Measurements from ENCODE around the gene TTLL6.
A peak's percentile ranks its signal among the peaks of the same experiment; 100 is the strongest.
"Not testable (repeated sequence)": the region's sequence is repeated elsewhere in the genome, so short reads cannot be mapped to it uniquely, and the experiment has no call there.

TTLL6 gene

DNA sequence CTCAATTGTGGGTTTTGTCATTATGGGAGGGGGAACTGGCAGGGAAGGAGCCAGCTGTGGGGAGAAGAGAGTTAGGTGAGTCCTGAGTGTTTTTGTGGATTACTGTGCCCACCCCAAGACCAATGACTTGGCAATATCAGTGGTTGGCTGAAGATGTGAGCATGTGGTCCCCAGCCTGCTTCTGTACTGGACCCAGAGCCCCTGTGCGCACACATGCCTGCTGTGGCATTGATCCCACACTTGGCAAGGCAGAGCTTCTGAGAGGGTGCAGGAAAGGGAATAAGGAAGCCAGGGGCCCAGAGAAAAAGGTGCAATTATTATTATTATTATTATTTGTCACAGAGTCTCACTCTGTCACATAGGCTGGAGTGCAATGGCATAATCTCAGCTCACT, 96.0 kb downstream of the TTLL6 start:
- Histone ChIP-seq H3K27me3 (ENCODE audit: insufficient read depth, insufficient read length) (peaks cover 98% of the 10 kb centered on the region), H3K36me3 (ENCODE audit: insufficient read depth, insufficient read length, low read length) (no peaks in the 10 kb centered on the region), H3K9ac (ENCODE audit: insufficient read length, low read depth) (no peak overlapping the region), H3K9me3 (ENCODE audit: insufficient read depth, low read length) (no peaks in the 10 kb centered on the region), H3K4me1 (ENCODE audit: insufficient read depth, insufficient read length) (peaks cover 20% of the 10 kb centered on the region), H3K4me3 (ENCODE audit: insufficient read length, low read depth) (no peak overlapping the region)
- TF ChIP-seq ZNF274 (IDR thresholded peaks at IDR 0.05; ENCODE audit: low read depth, low read length) = no peak
- no peak for TF ChIP-seq YY1 (IDR thresholded peaks at IDR 0.05; ENCODE audit: insufficient read depth, insufficient read length)
- no peak for TF ChIP-seq SUZ12 (IDR thresholded peaks at IDR 0.05; ENCODE audit: extremely low read depth, insufficient read depth, insufficient read length)
- no peak for DNase-seq (ENCODE audit: low read depth, low spot score)

DNA sequence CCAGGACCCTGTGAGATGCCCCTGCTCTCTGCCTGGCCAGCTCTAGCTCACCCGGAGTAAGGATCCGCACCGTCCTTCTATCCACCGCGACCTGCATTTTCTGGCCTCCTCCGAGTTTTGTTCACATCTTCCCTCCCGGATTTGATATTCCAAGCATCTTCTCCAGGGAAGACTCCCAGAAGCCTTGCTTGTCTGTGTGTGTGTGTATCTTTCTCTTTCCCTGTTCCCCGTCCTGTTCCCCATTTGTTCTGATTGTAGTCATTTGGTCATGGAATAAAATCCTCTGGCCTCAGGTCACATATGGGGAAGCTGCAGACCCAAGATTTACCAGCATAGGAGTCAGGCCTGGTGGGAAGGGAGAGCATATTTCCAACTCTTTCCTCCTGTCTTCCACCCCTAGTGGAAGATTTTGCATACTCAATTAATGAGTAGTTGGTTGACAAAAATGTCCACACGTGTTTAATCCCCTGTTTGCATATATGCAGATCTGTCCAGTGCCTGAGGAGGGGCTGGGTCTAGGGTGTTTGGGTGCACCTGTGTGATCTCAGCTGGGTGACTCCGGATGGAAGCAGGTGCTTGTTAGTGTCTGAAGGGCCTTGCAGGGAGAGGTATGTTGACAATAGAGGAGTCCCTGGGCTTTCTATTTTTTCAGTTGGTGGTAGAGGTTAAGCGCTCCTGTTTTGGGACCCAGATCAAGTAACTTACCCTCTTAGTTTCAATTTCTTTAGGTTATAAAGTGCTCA, 96.6 kb downstream of the TTLL6 start:
- Histone ChIP-seq H3K36me3 (ENCODE audit: insufficient read depth, insufficient read length, low read length) (no peaks in the 10 kb centered on the region), H3K27me3 (ENCODE audit: insufficient read depth, insufficient read length) (peaks cover 95% of the 10 kb centered on the region), H3K9me3 (ENCODE audit: insufficient read depth, low read length) (no peaks in the 10 kb centered on the region), H3K4me1 (ENCODE audit: insufficient read depth, insufficient read length) (peaks cover 20% of the 10 kb centered on the region), H3K4me3 (ENCODE audit: insufficient read length, low read depth) (no peak overlapping the region), H3K9ac (ENCODE audit: insufficient read length, low read depth) (peak overlapping the region; percentile 27)
- TF ChIP-seq ZNF274 (IDR thresholded peaks at IDR 0.05; ENCODE audit: low read depth, low read length) = no peak
- TF ChIP-seq SUZ12 (IDR thresholded peaks at IDR 0.05; ENCODE audit: extremely low read depth, insufficient read depth, insufficient read length) = peak; percentile 61
- no peak for TF ChIP-seq YY1 (IDR thresholded peaks at IDR 0.05; ENCODE audit: insufficient read depth, insufficient read length)
- no peak for DNase-seq (ENCODE audit: low read depth, low spot score)

DNA sequence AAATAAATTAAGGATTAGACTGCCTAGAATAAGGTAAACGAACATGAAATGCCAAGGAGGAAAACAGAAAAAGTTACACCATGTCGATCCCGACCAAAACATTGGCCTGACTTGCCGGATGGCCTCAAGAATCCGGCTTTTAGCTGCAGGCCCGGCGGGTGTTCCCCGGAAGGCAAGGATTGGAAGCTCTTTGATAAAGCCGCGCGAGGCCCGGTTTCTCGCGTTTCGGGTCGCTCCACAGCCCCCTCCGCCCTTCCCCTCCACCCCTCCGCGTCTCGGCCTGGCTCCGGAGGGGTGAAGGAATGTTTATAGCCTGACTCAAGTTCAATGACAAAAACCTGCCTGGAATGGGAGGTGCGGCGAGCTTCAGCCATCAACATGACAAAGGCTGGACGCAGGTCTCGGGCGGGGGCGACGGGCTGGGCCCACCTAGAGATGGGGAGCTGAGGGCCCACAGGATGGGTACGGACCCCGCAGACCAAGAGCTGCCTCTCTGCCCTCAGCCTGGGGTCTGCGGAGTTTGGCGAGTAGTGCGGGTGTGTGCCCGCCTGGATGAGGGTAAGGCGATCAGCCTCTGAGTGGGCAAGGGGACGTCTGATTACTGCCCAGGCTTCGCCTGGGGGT, 97.3 kb downstream of the TTLL6 start:
- no peaks in the 10 kb centered on the region for H3K36me3 ChIP-seq (ENCODE audit: insufficient read depth, insufficient read length, low read length)
- peaks cover 88% of the 10 kb centered on the region for H3K27me3 ChIP-seq (ENCODE audit: insufficient read depth, insufficient read length)
- no peaks in the 10 kb centered on the region for H3K9me3 ChIP-seq (ENCODE audit: insufficient read depth, low read length)
- H3K9ac ChIP-seq (ENCODE audit: insufficient read length, low read depth) = peak overlapping the region; percentile 72
- no peak for TF ChIP-seq YY1 (IDR thresholded peaks at IDR 0.05; ENCODE audit: insufficient read depth, insufficient read length)
- TF ChIP-seq SUZ12 (IDR thresholded peaks at IDR 0.05; ENCODE audit: extremely low read depth, insufficient read depth, insufficient read length) = no peak
- no peak for TF ChIP-seq ZNF274 (IDR thresholded peaks at IDR 0.05; ENCODE audit: low read depth, low read length)
- peak overlapping the region; percentile 45 for H3K4me3 ChIP-seq (ENCODE audit: insufficient read length, low read depth)
- H3K4me1 ChIP-seq (ENCODE audit: insufficient read depth, insufficient read length) = peaks cover 20% of the 10 kb centered on the region
- peak; percentile 63 for DNase-seq (ENCODE audit: low read depth, low spot score)

DNA sequence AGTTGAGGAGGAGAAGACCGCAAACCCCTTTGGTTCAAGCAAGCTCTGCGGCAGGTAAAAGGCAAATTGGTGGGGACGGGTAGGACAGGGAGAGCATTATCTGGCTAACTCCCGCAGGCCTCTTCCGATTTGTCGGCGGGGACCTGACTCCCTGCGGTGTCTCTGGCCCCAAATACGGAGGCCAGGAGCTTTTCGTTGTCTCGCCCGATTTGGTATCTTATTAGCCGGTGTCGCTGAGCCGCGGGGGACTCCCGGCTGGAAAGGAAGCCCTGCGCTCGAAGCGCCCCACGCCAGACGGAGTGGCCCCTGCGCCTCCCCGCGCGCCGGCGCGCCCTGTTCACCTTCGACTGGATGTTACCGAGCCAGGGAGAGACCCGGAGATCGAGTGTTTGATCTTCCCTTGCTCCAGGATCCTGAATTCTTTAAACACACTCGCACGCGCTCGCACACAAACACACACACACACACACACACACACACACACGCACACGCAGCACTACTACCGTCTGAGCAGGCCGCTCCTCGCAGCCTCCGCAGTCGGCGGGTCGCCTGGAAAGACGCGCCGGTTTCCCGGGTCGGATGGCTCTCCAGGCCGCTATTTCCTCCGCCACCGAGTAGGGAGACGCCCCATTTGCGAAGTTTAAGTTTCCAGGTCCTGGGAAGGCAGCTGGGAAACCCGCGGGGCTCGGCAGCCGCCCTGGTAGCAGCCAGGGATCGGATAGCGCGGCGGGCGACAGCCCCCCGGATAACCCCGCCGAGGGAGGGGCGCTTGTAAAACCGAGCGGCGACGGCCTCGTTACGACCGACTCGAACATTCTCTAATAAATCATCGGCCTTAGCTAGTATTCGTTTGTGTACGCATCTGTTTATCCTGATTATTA, 98.0 kb downstream of the TTLL6 start:
- peak; percentile 71 for TF ChIP-seq SUZ12 (IDR thresholded peaks at IDR 0.05; ENCODE audit: extremely low read depth, insufficient read depth, insufficient read length)
- TF ChIP-seq ZNF274 (IDR thresholded peaks at IDR 0.05; ENCODE audit: low read depth, low read length) = no peak
- no peak for TF ChIP-seq YY1 (IDR thresholded peaks at IDR 0.05; ENCODE audit: insufficient read depth, insufficient read length)
- peaks cover 20% of the 10 kb centered on the region for H3K4me1 ChIP-seq (ENCODE audit: insufficient read depth, insufficient read length)
- peaks cover 81% of the 10 kb centered on the region for H3K27me3 ChIP-seq (ENCODE audit: insufficient read depth, insufficient read length)
- peak overlapping the region; percentile 45 for H3K4me3 ChIP-seq (ENCODE audit: insufficient read length, low read depth)
- peak overlapping the region; percentile 72 for H3K9ac ChIP-seq (ENCODE audit: insufficient read length, low read depth)
- no peaks in the 10 kb centered on the region for H3K9me3 ChIP-seq (ENCODE audit: insufficient read depth, low read length)
- H3K36me3 ChIP-seq (ENCODE audit: insufficient read depth, insufficient read length, low read length) = no peaks in the 10 kb centered on the region
- no peak for DNase-seq (ENCODE audit: low read depth, low spot score)

DNA sequence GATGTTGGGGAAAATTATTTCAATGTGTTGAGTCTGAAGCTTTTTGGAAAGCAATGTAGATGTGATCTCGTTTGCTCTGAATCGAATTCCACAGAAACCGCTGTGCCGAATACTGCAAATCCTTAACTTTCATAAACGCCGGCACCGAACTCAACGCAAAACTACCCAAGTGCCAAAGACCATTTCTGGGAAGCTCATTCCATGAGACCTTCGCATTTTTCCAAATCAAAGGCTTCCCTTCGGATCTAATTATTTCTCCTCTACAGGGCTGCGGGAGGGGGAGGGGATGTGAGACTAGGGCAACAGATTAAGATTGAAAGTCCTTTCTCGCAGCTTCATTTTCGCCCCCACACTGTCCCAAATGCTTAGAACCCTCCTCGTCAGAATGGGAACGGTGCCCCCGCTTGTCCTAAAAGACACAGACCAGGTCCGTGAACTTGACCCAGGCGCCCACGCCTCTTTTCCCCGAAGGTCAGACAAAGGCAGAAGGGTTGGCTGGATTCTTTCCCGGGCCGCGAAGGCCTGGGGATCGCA, 98.7 kb downstream of the TTLL6 start:
- Histone ChIP-seq H3K36me3 (ENCODE audit: insufficient read depth, insufficient read length, low read length) (no peaks in the 10 kb centered on the region), H3K27me3 (ENCODE audit: insufficient read depth, insufficient read length) (peaks cover 74% of the 10 kb centered on the region), H3K4me3 (ENCODE audit: insufficient read length, low read depth) (peak overlapping the region; percentile 45), H3K4me1 (ENCODE audit: insufficient read depth, insufficient read length) (peaks cover 20% of the 10 kb centered on the region), H3K9me3 (ENCODE audit: insufficient read depth, low read length) (no peaks in the 10 kb centered on the region), H3K9ac (ENCODE audit: insufficient read length, low read depth) (peak overlapping the region; percentile 72)
- TF ChIP-seq ZNF274 (IDR thresholded peaks at IDR 0.05; ENCODE audit: low read depth, low read length) = no peak
- no peak for TF ChIP-seq SUZ12 (IDR thresholded peaks at IDR 0.05; ENCODE audit: extremely low read depth, insufficient read depth, insufficient read length)
- TF ChIP-seq YY1 (IDR thresholded peaks at IDR 0.05; ENCODE audit: insufficient read depth, insufficient read length) = no peak
- DNase-seq (ENCODE audit: low read depth, low spot score) = no peak

DNA sequence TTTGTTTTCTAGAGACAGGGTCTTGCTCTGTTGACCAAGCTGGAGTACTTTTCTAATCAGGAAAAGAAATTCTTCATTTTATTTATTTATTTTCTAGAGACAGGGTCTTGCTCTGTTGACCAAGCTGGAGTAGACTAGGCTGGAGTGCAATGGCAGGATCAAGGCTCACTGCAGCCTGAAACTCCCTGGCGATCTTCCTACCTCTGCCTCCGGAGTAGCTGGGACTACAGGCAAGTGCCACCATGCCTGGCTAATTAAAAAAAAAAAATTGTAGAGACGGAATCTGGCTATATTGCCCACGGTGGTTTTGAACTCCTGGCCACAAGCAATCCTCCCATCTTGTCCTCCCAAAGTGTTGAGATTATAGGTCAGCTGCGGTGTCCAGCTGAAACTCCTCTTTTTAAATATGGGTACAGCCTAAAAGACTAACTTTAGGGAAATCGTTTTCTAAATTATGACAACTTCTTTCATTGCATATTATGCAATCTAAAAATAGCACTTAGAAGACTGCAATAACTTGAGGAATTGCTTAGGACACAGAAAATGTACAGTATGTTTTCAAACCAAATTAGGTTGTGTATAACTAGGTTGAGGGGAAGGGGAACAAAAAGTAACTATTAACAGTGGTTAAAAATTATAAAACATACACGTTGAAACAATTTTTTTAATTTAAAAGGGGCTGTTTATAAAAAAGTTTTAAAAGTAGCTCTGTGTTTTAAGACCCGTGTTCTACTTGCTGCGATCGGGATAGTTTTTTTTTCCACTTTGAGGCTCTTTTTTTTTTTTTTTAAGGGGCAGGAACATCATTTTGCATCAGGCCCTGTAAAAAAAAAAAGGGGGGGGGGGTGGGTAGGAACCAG, 99.4 kb downstream of the TTLL6 start:
- peaks cover 69% of the 10 kb centered on the region for H3K27me3 ChIP-seq (ENCODE audit: insufficient read depth, insufficient read length)
- no peak for TF ChIP-seq ZNF274 (IDR thresholded peaks at IDR 0.05; ENCODE audit: low read depth, low read length)
- TF ChIP-seq SUZ12 (IDR thresholded peaks at IDR 0.05; ENCODE audit: extremely low read depth, insufficient read depth, insufficient read length) = no peak
- no peak for TF ChIP-seq YY1 (IDR thresholded peaks at IDR 0.05; ENCODE audit: insufficient read depth, insufficient read length)
- no peak for DNase-seq (ENCODE audit: low read depth, low spot score)
- no peaks in the 10 kb centered on the region for H3K36me3 ChIP-seq (ENCODE audit: insufficient read depth, insufficient read length, low read length)
- H3K4me3 ChIP-seq (ENCODE audit: insufficient read length, low read depth) = no peak overlapping the region
- H3K9me3 ChIP-seq (ENCODE audit: insufficient read depth, low read length) = no peaks in the 10 kb centered on the region
- H3K9ac ChIP-seq (ENCODE audit: insufficient read length, low read depth) = no peak overlapping the region
- H3K4me1 ChIP-seq (ENCODE audit: insufficient read depth, insufficient read length) = peaks cover 20% of the 10 kb centered on the region

DNA sequence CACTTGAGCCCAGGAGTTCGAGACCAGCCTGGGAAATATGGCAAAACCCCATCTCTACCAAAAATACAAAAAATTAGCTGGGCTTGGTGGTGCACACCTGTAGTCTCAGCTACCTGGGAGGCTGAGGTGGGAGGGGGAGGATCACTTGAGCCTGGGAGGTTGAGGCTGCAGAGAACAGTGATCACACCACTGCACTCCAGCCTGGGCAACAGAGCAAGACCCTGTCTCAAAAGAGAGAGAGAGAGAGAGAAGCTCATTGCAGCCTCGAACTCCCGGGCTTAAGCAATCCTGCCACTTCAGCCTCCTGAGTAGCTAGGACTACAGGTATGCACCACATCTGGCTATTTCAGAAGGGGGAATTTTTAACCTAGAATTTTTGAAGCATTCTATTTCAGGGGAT, 100.5 kb downstream of the TTLL6 start:
- H3K9ac ChIP-seq (ENCODE audit: insufficient read length, low read depth); H3K36me3 ChIP-seq (ENCODE audit: insufficient read depth, insufficient read length, low read length); DNase-seq (ENCODE audit: low read depth, low spot score); H3K9me3 ChIP-seq (ENCODE audit: insufficient read depth, low read length); H3K4me3 ChIP-seq (ENCODE audit: insufficient read length, low read depth): not testable (repeated sequence)
- Histone ChIP-seq H3K27me3 (ENCODE audit: insufficient read depth, insufficient read length) (peaks cover 64% of the 10 kb centered on the region), H3K4me1 (ENCODE audit: insufficient read depth, insufficient read length) (peaks cover 17% of the 10 kb centered on the region)
